Activated T-helper 1 cell treated with anti-CD3 and anti-CD28 coated beads, Interleukin-12 subunit alpha, Interleukin-12 subunit beta, Interleukin-2, Interleukin-4 antibody, amounts not matched to agents 30 ng/mL and 10 ng/mL and 1 ng/mL, durations not matched to agents 14 hours and 24 hours and 36 hours (primary cell): ENCODE data around the gene KCTD14. TPM values are rescaled to one million over a fixed set of nuclear protein-coding genes. Genes with fewer than 3 reads are reported as not detected.
"Not testable (repeated sequence)": the region's sequence is repeated elsewhere in the genome, so short reads cannot be mapped to it uniquely, and the experiment has no call there.

Source experiments
- DNase-seq: peaks from one replicate; pipeline ENCODE4 v3.0.0; 2021; ENCODE audit warnings: low spot score
- H3K27ac Mint-ChIP-seq: one replicate; pipeline ENCODE4 v1.8.0; 2021; ENCODE audit warnings: mild to moderate bottlenecking, mixed read lengths
- H3K27me3 Mint-ChIP-seq: one replicate; pipeline ENCODE4 v1.8.0; 2022; ENCODE audit warnings: mild to moderate bottlenecking, moderate library complexity, mixed read lengths; ENCODE audit not compliant: insufficient read depth
- H3K36me3 Mint-ChIP-seq: one replicate; pipeline ENCODE4 v1.8.0; 2021; ENCODE audit warnings: low read depth, mixed read lengths
- H3K4me1 Mint-ChIP-seq: one replicate; pipeline ENCODE4 v1.8.0; 2021; ENCODE audit warnings: low read depth, mixed read lengths
- H3K4me3 Mint-ChIP-seq: one replicate; pipeline ENCODE4 v1.8.0; 2021; ENCODE audit warnings: mild to moderate bottlenecking, moderate library complexity, mixed read lengths
- H3K9me3 Mint-ChIP-seq: one replicate; pipeline ENCODE4 v1.8.0; 2021; ENCODE audit warnings: mixed read lengths
- intact Hi-C: fragments of 100-400 bp; cut with micrococcal nuclease; formaldehyde crosslinking; loops from one replicate; pipeline ENCODE4 v1.15.1; 2024
- total RNA-seq: library from RNA; stranded (reverse); gene quantifications from 2 replicates; pipeline ENCODE4 v1.2.3, GENCODE V29; 2022

The KCTD14 gene
- total RNA-seq, 1 donor from 2014 or later = 0.16 TPM

GRCh38 chr11:77999446-78000030 is 23.5 kb downstream of the KCTD14 start:
- Mint-ChIP-seq H3K36me3 (no peaks in the 10 kb centered on the region), H3K9me3 (no peaks in the 10 kb centered on the region), H3K27me3 (peaks cover 12% of the 10 kb centered on the region), H3K27ac (no peak overlapping the region), H3K4me1 (peaks cover 15% of the 10 kb centered on the region), H3K4me3 (no peak overlapping the region)
- no peak for DNase-seq
- intact Hi-C loops = loop anchor here (1.0 kb wide), 2 partner anchors 179 to 223 kb away; partner anchors contain the start of gene RSF1

- Mint-ChIP-seq H3K36me3 (peaks cover 3% of the 10 kb centered on the region), H3K4me1 (peaks cover 30% of the 10 kb centered on the region), H3K27me3 (no peaks in the 10 kb centered on the region), H3K4me3 (peak within 1 kb of the TSS; percentile 92), H3K27ac (peak within 1 kb of the TSS; percentile 84), H3K9me3 (no peaks in the 10 kb centered on the region)
- peak; percentile 98 for DNase-seq
- intact Hi-C loops = loop anchor here (1.0 to 2.0 kb wide), 8 partner anchors 52 to 570 kb away; partner anchors contain the start of genes ALG8, CLNS1A, GAB2 and KCTD21
Measured at GRCh38 chr11:77994434-77995362, 28.4 kb downstream of the KCTD14 start, which contains the start of gene INTS4. INTS4 (minus strand) TSS chr11:77994668; CDS start chr11:77994643, 25 bp downstream.

- H3K27me3 Mint-ChIP-seq = no peaks in the 10 kb centered on the region
- peaks cover 3% of the 10 kb centered on the region for H3K36me3 Mint-ChIP-seq
- peaks cover 30% of the 10 kb centered on the region for H3K4me1 Mint-ChIP-seq
- intact Hi-C loops = loop anchor here (1.0 to 2.0 kb wide), 7 partner anchors 53 to 571 kb away; partner anchors contain the start of genes ALG8, CLNS1A, GAB2 and KCTD21
- H3K27ac Mint-ChIP-seq = peak overlapping the region; percentile 62
- no peaks in the 10 kb centered on the region for H3K9me3 Mint-ChIP-seq
- H3K4me3 Mint-ChIP-seq = peak overlapping the region; percentile 92
- DNase-seq = no peak
Measured at GRCh38 chr11:77993902-77994301, 29.2 kb downstream of the KCTD14 start.

- no peaks in the 10 kb centered on the region for H3K27me3 Mint-ChIP-seq
- H3K4me1 Mint-ChIP-seq = peaks cover 34% of the 10 kb centered on the region
- intact Hi-C loops = no loop called here
- H3K9me3 Mint-ChIP-seq = no peaks in the 10 kb centered on the region
- peaks cover 20% of the 10 kb centered on the region for H3K36me3 Mint-ChIP-seq
- DNase-seq = no peak
- H3K27ac Mint-ChIP-seq = no peak overlapping the region
- H3K4me3 Mint-ChIP-seq = no peak overlapping the region
Measured at GRCh38 chr11:77990981-77991380, 32.1 kb downstream of the KCTD14 start.

- Mint-ChIP-seq H3K36me3 (peaks cover 43% of the 10 kb centered on the region), H3K4me1 (peaks cover 21% of the 10 kb centered on the region)
- H3K27me3 Mint-ChIP-seq, H3K27ac Mint-ChIP-seq, H3K4me3 Mint-ChIP-seq, DNase-seq, intact Hi-C loops, H3K9me3 Mint-ChIP-seq: not testable (repeated sequence)
Measured at GRCh38 chr11:77986456-77986855, 36.6 kb downstream of the KCTD14 start.

- Mint-ChIP-seq H3K27me3 (no peaks in the 10 kb centered on the region), H3K27ac (no peak overlapping the region), H3K4me1 (peaks cover 10% of the 10 kb centered on the region), H3K9me3 (no peaks in the 10 kb centered on the region), H3K4me3 (no peak overlapping the region), H3K36me3 (peaks cover 42% of the 10 kb centered on the region)
- no peak for DNase-seq
- intact Hi-C loops = no loop called here
Measured at GRCh38 chr11:77981346-77981947, 41.6 kb downstream of the KCTD14 start.

GRCh38 chr11:77968337-77968736 is 54.7 kb downstream of the KCTD14 start:
- H3K27ac Mint-ChIP-seq = no peak overlapping the region
- no peaks in the 10 kb centered on the region for H3K9me3 Mint-ChIP-seq
- H3K36me3 Mint-ChIP-seq = peaks cover 14% of the 10 kb centered on the region
- H3K27me3 Mint-ChIP-seq = no peaks in the 10 kb centered on the region
- DNase-seq = no peak
- no peaks in the 10 kb centered on the region for H3K4me1 Mint-ChIP-seq
- no peak overlapping the region for H3K4me3 Mint-ChIP-seq
- intact Hi-C loops = no loop called here

- Mint-ChIP-seq H3K27me3 (no peaks in the 10 kb centered on the region), H3K36me3 (peaks cover 14% of the 10 kb centered on the region), H3K4me3 (no peak overlapping the region), H3K27ac (no peak overlapping the region), H3K9me3 (no peaks in the 10 kb centered on the region), H3K4me1 (no peaks in the 10 kb centered on the region)
- intact Hi-C loops = no loop called here
- DNase-seq = no peak
Measured at GRCh38 chr11:77967753-77968152, 55.3 kb downstream of the KCTD14 start.

- no peak for DNase-seq
- no peaks in the 10 kb centered on the region for H3K9me3 Mint-ChIP-seq
- intact Hi-C loops = no loop called here
- H3K27me3 Mint-ChIP-seq = no peaks in the 10 kb centered on the region
- H3K4me3 Mint-ChIP-seq = no peak overlapping the region
- H3K27ac Mint-ChIP-seq = no peak overlapping the region
- H3K36me3 Mint-ChIP-seq = peaks cover 14% of the 10 kb centered on the region
- H3K4me1 Mint-ChIP-seq = no peaks in the 10 kb centered on the region
Measured at GRCh38 chr11:77967121-77967520, 56.0 kb downstream of the KCTD14 start.

GRCh38 chr11:77966338-77966737 is 56.7 kb downstream of the KCTD14 start:
- no peak overlapping the region for H3K27ac Mint-ChIP-seq
- no peak overlapping the region for H3K4me3 Mint-ChIP-seq
- no peaks in the 10 kb centered on the region for H3K4me1 Mint-ChIP-seq
- no peaks in the 10 kb centered on the region for H3K27me3 Mint-ChIP-seq
- H3K36me3 Mint-ChIP-seq = peaks cover 14% of the 10 kb centered on the region
- DNase-seq = no peak
- no peaks in the 10 kb centered on the region for H3K9me3 Mint-ChIP-seq
- intact Hi-C loops = no loop called here
